Effector CD8-positive, alpha-beta T cell (primary cell): ENCODE results near the gene IFITM2.
"Not testable (repeated sequence)": the region's sequence is repeated elsewhere in the genome, so short reads cannot be mapped to it uniquely, and the experiment has no call there.

Source experiments
- DNase-seq: peaks from one replicate; lab custom pipeline; 2025; lab: John Stamatoyannopoulos, UW

IFITM2 gene

DNA sequence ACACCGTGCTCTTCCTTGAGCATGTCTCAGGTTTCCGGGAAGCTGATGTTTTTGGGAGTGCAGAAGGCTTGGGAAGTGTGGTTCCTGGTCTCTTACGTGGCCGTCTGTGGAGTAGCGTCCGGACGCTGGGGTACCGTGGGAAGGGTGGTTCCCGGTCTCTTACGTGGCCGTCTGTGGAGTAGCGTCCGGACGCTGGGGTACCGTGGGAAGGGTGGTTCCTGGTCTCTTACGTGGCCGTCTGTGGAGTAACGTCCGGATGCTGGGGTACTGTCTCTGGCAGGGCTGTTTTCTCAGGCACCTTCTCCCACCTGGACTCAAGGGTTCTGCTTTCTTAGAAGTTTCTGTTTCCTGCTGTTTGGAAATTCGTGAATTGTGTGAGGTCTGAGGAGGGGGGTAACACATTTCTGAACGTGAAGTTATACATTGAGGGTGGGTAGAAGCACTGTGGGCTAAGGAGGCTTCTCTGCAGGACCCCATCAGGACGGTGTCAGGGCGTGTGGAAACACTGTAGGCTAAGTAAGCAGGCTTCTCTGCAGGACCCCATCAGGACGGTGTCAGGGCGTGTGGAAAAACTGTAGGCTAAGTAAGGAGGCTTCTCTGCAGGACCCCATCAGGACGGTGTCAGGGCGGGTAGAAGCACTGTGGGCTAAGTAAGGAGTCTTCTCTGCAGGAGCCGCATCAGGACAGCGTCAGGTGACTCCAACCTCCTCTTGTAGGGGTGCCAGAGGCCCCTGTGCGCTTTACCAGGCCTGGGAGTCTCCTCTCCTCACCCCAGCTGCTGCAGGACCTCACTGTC is 18.4 kb downstream of the IFITM2 start:
- no peak for DNase-seq

DNA sequence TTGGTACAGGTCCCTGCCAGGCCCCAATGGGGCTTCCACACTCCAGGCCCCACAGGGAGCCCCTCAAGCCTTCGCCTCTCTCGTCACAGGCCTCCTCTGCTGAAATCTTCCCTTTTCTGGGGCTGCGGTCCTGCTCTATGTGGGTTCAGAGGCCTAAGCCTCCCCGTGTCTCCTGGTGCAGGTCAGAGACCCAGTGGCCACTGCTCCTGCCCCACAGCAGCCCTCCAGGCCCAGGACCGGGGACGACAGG is 18.9 kb downstream of the IFITM2 start:
- no peak for DNase-seq

DNA sequence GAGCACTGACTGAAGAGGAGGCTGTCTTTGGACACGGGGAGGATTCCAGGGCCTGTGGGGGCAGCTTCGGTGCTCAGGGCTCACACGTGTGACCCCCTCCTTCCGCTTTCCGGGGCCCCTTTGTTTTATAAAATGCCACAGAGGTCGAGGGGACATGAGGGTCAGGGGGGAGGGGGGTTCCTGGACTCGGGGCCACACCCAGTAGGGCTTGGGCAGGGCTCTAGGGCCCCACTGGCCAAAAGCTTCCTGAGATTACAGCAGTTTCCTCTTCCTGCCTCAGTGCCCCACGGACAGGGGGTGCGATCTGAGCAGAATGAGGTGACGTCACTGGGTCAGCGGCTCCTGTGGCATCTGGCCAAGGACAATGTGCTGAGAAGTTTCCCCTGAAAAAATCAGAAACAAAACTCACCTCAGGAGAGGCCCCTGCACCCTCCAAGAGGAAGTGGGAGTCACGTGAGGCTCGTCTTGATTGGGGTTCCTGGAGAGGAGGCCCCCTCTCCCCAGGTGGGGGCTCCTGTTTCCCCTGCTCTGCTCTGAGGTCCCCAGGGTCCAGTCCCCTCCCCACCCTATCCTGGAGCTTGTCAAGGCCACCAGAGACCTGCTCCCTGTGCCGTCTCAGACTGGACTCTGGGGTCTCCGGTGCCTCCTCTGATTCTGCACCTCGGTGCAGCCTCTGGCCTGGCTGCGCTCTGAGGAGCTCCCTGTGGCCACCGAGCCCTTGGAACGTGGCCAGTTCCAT is 19.4 kb downstream of the IFITM2 start:
- peak; percentile 48 for DNase-seq

DNA sequence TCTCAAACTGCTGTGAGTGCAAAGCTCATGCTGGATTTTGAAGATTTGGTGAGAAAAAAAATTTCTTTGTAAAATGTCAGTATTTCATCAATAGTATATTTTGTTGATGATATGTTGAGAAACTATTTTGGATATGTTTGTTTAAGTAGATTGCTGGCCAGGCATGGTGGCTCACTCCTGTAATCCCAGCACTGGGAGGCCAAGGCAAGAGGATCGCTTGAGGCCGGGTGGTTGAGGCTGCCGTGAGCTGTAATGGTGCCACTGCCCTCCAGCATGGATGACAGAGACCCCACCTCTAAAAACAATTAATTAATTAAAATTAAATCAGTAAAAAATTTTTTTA is 19.9 kb downstream of the IFITM2 start:
- DNase-seq = no peak

DNA sequence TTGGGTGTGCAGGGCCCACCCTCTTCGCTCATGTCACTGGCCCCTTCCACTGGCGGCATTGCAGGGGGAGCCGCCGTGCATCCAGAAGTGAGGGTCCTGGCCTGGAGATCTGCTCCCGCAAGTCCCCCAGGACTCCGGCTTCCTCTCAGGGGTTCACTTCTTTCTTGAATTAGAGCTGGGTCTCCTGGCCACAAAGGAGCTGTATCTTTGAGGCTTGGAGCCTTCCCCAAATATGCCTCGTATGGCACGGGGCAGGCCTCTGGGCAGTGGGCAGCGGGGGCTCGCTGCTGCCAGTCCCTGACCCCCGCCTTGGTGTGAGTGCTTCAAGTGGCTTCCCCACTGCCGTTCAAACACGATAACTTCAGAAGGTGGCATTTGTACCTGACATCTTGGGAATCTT is 20.4 kb downstream of the IFITM2 start:
- DNase-seq = no peak

DNA sequence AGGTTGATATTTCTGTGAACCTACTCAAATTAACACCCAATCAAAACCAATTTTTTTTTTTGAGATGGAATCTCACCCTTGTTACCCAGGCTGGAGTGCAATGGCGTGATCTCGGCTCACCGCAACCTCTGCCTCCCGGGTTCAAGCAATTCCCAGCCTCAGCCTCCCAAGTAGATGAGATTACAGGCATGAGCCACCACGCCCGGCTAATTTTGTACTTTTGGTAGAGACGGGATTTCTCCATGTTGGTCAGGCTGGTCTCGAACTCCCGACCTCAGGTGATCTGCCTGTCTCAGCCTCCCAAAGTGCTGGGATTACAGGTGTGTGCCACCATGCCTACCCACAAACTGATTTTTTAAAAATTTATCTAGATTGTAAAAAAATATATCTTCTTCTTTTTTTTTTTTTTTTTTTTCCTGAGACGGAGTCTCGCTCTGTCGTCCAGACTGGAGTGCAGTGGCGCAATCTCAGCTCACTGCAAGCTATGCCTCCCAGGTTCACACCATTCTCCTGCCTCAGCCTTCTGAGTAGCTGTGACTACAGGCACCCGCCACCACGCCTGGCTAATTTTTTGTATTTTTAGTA is 21.0 kb downstream of the IFITM2 start:
- not testable (repeated sequence) for DNase-seq

DNA sequence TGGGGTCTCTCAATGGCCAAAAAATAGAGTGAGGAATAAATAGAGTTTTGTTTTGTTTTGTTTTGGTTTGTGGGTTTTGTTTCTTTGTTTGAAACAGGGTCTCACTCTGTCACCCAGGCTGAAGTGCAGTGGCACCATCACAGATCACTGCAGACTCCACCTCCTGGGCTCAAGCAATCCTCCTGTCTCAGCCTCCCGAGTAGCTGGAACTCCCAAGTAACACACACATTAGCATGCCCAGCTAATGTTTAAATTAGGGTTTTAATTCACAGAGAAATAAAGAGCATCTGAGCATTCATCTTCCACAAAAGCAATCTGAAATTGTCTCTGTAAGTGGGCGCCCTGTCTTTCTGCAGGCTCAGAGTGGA is 22.3 kb downstream of the IFITM2 start:
- DNase-seq = no peak

DNA sequence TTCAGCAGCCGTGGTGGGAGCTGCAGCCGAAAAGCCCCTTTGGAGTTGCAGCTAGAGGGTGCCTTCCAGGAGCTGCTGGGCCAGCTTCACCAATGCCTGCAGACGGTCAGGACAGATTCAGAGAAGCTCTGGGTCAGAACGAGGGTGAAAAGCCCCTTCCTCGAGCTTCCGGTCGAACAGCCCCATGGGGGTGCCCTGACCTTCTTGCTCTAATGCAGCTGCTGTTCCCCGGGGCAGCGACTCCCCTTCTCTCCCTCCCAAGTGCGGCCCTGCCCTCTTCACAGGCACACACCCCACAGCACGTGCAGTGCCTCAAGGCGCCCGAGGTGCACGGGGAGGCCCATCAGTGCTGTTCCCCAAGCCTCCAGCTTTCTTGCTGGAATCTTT is 22.7 kb downstream of the IFITM2 start:
- DNase-seq = no peak

DNA sequence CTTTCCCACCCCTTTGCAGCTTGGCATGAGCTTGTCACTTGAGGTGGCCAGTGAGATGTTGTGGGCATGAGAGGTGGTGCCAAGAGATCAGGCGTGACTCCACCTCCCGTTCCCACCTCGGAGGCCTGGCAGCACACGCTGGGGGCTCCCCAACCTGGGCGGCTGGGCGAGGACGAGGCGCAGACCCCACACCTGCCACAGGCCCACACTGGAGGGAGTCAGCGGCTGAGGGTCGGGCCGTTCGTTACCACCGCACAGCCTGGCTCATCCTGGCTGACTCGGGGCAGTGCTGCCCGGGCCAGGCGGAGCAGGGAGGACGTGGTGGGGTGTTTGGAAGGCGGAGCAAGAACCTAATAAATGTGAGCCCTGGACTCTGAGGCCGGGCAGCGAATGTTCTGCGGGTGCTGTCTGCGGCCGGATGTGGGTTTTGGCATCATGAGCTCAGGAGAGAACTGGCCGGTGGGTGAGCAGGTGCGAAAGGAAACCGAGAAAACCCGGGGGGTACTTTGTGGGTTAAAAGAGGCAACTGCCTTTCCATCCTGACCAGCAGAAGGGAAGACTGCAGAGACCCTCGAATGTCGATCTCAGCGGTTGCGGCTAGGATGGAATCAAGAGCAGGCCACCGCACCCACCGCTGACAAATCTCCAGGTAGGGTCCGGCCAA is 23.2 kb downstream of the IFITM2 start:
- no peak for DNase-seq

DNA sequence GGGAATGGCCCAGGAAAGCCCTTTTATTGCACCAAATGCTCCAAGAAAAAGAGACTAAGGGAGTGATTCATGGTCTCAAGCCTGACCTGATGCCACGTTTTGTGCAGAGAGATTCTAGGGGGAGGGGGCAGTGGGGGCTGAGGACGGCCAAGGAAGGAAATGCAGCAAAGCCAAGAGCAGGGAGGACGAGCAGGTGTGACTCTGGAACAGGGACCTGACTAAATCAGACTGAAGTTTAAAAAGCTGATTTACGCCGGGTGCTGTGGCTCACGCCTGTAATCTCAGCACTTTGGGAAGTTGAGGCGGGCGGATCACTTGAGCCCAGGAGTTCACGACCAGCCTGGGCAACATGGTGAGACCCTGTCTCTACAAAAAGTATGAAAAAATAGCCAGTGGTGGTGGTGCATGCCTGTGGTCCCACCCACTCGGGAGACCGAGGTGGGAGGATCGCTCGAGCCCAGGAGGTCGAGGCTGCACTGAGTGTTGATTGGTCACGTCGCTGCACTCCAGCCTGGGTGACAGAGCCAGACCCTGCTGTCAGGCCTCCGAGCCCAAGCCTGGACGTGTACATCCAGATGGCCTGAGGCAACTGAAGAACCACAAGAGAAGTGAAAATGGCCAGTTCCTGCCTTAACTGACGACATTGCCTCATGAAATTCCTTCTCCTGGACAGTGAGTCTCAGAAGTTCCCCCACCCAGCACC is 23.9 kb downstream of the IFITM2 start:
- no peak for DNase-seq

DNA sequence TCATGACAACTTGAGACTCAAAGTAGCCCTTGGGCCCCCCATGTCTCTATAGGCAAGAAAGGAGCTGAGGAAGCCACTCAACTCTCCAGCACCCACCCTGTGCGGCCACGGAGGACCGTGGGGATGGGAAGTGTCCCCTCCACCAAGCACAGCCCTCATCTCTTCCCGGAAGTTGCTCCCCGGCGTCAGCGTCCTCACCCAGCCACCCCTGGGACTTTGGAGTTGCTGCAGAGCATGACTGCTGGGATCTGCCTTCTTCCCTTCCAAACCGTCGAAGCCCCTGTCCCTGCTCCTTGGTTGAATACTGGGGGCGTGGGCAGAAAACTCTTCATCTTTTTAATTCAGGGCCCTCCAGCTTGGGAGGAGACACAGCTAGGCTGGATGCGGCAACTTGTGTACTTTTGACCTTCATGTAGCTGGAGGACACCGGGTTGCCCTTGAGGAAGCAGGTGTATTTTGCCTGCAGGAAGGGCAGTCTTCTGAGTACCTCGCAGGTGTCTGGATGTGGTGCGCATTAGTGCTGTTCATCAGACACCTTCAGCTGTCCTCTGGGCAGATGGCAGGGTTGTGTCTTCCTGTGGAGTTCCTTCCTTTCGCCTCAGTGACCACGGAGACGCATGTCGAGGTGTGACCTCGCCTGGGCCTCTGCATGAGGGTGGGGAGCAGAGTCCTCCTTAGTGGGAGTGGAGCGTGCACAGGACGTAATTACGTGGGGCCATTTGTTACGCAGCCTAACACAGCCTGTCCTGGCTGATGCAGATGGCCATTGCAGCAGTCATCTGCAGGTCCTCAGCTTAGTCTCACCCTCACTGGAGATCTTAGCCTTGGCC is 25.2 kb downstream of the IFITM2 start:
- DNase-seq = no peak

DNA sequence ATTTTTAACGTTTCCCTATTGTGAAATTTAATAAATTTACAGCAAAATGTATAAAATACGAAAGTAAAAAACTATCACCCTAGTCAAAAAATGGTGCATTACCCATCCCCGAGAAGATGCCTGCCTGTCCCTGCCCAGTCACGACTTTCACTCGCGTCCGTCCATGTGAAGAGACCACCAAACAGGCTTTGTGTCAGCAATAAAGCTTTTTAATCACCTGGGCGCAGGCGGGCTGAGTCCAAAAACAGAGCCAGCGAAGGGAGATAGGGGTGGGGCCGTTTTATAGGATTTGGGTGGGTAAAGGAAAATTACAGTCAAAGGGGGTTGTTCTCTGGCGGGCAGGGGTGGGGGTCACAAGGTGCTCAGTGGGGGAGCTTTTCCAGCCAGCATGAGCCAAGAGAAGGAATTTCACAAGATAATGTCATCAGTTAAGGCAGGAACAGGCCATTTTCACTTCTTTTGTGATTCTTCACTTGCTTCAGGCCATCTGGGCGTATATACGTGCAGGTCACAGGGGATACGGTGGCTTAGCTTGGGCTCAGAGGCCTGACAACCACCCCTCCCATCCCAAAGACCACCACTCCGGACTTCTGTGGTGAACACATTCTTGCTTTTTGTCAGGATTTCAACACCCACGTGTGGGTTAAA is 26.1 kb downstream of the IFITM2 start:
- DNase-seq = not testable (repeated sequence)

DNA sequence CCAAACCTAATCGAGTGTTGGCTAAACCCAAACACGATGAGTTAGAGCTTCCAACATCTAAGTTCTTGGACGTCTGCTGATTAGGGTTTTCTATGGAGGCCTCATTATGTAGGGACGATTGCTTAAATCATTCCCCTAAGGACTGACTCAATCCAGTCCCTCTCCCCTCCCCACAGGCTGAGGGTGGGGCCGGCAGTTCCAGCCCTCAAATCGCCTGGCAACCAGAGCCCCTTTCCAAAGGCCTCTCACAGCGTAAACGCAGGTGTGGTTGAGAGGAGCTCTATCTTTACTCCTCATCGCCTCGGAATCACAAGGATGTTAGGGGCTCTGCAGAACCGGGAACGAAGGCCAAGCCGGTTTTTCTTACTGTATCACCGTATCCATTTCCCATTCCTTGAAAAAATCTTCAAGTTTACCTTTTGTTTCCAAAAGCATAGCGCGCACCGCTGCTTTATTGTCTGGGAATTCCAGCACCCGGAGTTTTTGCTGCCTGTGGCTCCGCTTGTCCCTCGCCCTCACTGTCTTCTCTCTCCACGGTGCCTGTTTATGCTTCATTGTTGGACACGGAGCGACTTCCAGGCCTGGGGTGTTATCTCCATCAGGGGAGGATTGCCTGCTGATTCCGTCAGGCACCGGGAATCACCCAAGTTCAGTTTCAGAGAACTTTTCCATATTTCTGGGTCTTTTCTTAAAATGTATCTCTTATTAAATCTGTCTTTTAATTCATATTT is 26.8 kb downstream of the IFITM2 start:
- no peak for DNase-seq

DNA sequence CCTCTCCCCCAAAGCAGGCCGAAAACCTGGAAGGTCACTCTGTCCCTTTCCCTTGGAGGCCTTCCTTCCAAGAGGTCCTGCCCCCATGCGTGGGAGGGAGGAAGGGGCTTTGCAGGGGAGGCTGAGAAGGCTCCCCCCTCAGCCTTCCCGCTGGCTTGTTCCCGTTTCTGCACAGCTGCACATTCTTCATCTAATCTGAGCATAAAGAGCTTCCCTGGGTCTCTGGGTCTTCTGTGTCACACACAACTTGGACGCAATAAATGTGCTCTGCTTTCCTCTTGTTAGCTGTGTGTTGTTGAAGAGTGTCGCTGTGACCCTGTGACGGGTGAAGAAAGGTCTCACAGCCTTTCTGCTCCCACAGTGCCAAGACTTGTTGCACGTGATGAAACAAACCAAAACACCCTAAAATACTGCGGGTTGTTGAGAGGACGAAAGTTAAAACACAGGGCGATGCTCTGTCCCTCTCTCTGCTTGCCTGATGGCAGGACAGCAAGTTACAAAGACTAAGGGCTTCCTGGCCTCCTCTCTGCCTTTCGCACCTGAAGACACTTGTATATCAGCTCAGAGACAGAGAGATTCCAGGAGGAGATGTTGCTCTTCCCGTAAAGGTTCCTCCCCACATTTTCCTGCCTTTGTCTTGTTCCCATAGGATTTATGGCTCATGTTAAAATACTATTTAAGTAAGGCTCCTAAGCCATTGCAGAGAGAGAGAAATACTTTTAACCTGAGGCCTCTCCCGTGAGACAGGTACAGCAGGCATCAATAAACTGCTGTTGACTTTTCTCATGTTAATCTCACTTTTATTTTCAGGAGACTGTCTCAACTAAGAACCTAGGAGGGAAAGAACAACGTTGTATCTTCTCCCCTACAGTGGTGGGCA is 28.4 kb downstream of the IFITM2 start:
- DNase-seq = no peak

DNA sequence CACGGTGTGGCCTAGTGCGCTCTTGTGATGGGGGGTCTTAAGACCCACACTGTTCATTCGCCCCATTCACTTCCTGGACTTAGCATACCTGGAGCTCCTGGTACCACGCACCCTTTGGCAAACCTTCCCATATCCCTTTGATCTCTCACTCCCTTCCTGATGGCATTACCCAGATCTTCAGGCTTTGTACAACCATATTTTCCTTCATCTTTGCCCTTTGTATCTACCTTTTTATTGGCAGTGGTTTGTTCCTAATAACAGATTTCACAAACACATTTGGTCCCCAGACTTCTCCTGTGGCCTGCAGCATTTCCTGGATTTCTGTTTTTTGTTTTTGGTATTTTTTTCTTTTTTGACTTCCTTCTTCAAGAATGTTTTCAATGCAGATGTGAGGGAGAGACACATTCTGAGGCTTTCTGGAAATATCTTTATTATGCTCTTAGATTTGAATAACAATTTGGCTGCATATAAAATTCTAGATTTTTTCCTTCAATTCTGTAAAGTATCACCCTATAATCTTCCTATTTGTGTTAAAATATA is 29.1 kb downstream of the IFITM2 start:
- no peak for DNase-seq

DNA sequence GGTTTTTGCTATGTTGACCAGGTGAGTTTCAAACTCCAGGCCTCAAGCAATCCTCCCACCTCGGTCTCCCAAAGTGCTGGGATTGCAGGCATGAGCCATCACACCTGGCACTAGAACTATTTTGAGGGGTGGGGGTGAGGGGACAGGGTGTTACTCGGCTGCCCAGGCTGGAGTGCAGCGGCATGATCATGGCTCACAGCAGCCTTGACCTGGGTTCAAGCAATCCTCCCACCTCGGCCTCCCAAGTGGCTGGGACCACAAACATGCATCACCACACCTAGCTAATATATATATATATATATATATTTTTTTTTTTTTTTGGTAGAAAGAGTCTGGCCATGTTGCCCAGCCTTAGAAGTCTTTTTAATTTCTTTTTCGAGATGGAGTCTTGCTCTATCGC is 30.1 kb downstream of the IFITM2 start:
- DNase-seq = no peak

DNA sequence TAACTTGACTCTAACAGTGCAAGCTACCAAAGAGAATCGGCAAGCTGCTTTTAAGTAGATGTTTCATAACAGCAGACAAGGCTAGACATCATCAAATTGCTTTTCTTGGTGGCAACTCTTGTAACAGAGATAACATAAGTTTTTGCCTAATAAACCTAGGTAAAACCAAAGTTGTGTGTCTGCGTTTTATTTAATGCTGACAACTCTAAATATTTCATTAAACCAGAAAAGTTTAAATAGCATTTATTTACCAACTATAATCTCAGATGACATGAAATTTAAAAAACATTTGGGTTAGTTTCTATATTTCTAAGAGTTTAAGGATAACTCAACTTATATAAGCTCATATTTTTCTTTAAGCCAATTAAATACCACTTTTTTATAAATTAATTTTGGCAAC is 32.3 kb downstream of the IFITM2 start:
- no peak for DNase-seq

DNA sequence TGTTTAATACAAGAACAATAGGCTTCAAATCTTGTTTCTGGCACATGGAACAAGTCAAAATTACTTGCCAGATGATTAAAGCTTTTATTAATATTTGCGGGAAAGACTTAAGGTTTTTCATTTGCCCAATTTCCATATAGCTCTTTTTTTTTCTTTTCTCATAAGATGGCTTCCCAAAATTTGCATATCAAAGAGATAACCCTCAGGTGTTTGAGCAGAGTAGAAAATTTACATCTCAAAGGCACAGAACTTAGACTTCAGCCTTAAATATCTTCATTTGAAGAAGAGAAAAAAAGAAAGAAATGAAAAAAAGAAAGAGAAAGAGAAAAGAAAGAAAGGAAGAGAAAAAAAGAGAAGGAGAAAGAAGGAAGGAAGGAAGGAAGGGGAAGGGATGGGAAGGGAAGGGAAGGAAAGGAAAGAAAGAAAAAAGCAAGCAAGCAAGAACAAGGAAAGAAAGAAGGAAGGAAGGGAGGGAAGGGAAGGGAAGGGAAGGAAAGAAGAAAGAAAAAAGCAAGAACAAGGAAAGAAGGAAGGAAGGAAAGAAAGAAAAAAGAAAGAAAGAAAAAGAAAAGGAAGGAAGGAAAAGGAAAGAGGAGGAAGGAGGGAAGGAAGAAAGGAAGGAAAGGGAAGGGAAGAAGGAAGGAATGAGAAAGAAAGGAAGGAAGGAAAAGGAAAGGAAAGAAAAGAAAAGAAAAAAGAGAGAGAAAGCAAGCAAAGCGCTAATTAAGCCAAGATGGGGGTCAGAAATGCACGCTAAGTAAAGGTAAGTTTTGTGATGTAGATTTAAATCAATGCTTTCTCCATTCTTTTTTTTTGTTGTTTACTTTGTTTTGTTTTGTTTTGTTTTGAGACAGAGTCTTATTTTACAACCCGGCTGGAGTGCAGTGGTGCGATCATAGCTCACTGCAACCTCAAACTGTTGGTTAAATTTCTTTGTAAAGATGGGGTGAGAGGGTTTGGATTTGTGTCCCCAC is 33.2 kb downstream of the IFITM2 start:
- no peak for DNase-seq
